ENCODE results near the gene EMSY.
"Not testable (repeated sequence)": the region's sequence is repeated elsewhere in the genome, so short reads cannot be mapped to it uniquely, and the experiment has no call there.

Gene EMSY

GRCh38 chr11:76562541-76562940, 117.7 kb downstream of the EMSY start:
- no peak for DNase-seq (ENCODE audit: low read depth)

GRCh38 chr11:76564364-76564763, 119.5 kb downstream of the EMSY start:
- H3K4me3 ChIP-seq (ENCODE audit: low read length): no peak overlapping the region
- no peak for DNase-seq (ENCODE audit: low read depth)
- TF ChIP-seq CTCF (conservative IDR thresholded peaks at IDR 0.05; ENCODE audit: low read depth, low read length): no peak

More at GRCh38 chr11:76562541-76562940, 117.7 kb downstream of the EMSY start:
- TF ChIP-seq CTCF (conservative IDR thresholded peaks at IDR 0.05; ENCODE audit: low read depth, low read length): no peak
- H3K4me3 ChIP-seq (ENCODE audit: low read length): no peak overlapping the region

GRCh38 chr11:76566811-76567210, 122.0 kb downstream of the EMSY start:
- no peak for TF ChIP-seq CTCF (conservative IDR thresholded peaks at IDR 0.05; ENCODE audit: low read depth, low read length)
- H3K4me3 ChIP-seq (ENCODE audit: low read length): no peak overlapping the region
- DNase-seq (ENCODE audit: low read depth): no peak

- no peak overlapping the region for H3K4me3 ChIP-seq (ENCODE audit: low read length)
- DNase-seq (ENCODE audit: low read depth): no peak
- TF ChIP-seq CTCF (conservative IDR thresholded peaks at IDR 0.05; ENCODE audit: low read depth, low read length): no peak
These were observed 122.4 kb downstream of the EMSY start for GRCh38 chr11:76567261-76567660.

GRCh38 chr11:76568139-76568538, 123.3 kb downstream of the EMSY start:
- no peak for TF ChIP-seq CTCF (conservative IDR thresholded peaks at IDR 0.05; ENCODE audit: low read depth, low read length)
- no peak overlapping the region for H3K4me3 ChIP-seq (ENCODE audit: low read length)
- DNase-seq (ENCODE audit: low read depth): no peak

GRCh38 chr11:76568621-76569020, 123.8 kb downstream of the EMSY start:
- no peak for DNase-seq (ENCODE audit: low read depth)
- TF ChIP-seq CTCF (conservative IDR thresholded peaks at IDR 0.05; ENCODE audit: low read depth, low read length): no peak
- no peak overlapping the region for H3K4me3 ChIP-seq (ENCODE audit: low read length)

GRCh38 chr11:76572181-76572875, 127.5 kb downstream of the EMSY start:
- not testable (repeated sequence) for H3K4me3 ChIP-seq (ENCODE audit: low read length); DNase-seq (ENCODE audit: low read depth)

All from retinal pigment epithelial cell (primary cell).